Vagina (tissue), 2 donors: ENCODE results near the gene BTNL9.
"Not testable (repeated sequence)": the region's sequence is repeated elsewhere in the genome, so short reads cannot be mapped to it uniquely, and the experiment has no call there.

ENCODE experiments used
- POLR2A ChIP-seq, 2 donors: fragments of 450-650 bp; IDR thresholded peaks; one replicate each; pipeline ENCODE4 v1.6.1; 2017; ENCODE audit warnings: antibody characterized with exemption in 2 of 2, mild to moderate bottlenecking in 2 of 2, moderate library complexity in 2 of 2
- POLR2AphosphoS5 ChIP-seq, 2 donors: sonication (generic); formaldehyde crosslinking; IDR thresholded peaks; one replicate each; pipeline ENCODE4 v1.9.0; 2017; ENCODE audit warnings: antibody characterized with exemption in 2 of 2, mild to moderate bottlenecking in 2 of 2, low read depth in 1 of 2; ENCODE audit not compliant: insufficient read depth in 1 of 2
- TF ChIP-seq, protein P1 (sequence below), 3 experiments: fragments of 450-650 bp in 2 of 3; fragments of 200-600 bp in 1 of 3; sonication (generic) in 1 of 3; IDR thresholded peaks; one replicate each; pipeline ENCODE4 v1.5.1; 2017 to 2019; ENCODE audit warnings: antibody characterized with exemption in 3 of 3, mild to moderate bottlenecking in 2 of 3, moderate library complexity in 2 of 3

DNA sequence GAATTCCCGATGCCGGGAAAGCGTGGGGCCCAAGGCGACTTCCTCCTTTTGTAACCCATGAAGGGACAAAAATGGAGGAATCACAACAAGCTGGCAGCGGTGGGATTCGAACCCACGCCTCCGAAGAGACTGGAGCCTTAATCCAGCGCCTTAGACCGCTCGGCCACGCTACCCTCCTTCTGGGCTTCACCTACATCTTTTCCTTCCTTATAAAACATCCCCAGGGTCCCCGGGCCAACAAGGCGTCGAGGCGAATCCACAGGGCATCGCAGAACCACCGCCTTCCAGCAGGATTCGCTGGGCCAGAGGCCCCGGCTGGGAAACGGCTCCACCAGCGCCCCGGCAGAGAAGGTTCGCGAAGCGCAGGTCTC, 57.3 kb downstream of the BTNL9 start:
- TF ChIP-seq, protein P1, sequence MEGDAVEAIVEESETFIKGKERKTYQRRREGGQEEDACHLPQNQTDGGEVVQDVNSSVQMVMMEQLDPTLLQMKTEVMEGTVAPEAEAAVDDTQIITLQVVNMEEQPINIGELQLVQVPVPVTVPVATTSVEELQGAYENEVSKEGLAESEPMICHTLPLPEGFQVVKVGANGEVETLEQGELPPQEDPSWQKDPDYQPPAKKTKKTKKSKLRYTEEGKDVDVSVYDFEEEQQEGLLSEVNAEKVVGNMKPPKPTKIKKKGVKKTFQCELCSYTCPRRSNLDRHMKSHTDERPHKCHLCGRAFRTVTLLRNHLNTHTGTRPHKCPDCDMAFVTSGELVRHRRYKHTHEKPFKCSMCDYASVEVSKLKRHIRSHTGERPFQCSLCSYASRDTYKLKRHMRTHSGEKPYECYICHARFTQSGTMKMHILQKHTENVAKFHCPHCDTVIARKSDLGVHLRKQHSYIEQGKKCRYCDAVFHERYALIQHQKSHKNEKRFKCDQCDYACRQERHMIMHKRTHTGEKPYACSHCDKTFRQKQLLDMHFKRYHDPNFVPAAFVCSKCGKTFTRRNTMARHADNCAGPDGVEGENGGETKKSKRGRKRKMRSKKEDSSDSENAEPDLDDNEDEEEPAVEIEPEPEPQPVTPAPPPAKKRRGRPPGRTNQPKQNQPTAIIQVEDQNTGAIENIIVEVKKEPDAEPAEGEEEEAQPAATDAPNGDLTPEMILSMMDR (IDR thresholded peaks at IDR 0.05), result not testable (repeated sequence)
- not testable (repeated sequence) for TF ChIP-seq POLR2A (IDR thresholded peaks at IDR 0.05); POLR2AphosphoS5 (IDR thresholded peaks at IDR 0.05; ENCODE audit: insufficient read depth in 1 of 2, low read depth in 1 of 2)
